Mesenchymal stem cell (in vitro differentiated cells and primary cell): ENCODE data around the gene COL11A1.
"Not testable (repeated sequence)": the region's sequence is repeated elsewhere in the genome, so short reads cannot be mapped to it uniquely, and the experiment has no call there.

ENCODE experiments used
- DNase-seq: peaks from one replicate; pipeline ENCODE4 v3.0.0-alpha.2; 2013
- H2AFZ ChIP-seq: one replicate; pipeline ENCODE4 v1.6.1; 2013; ENCODE audit warnings: low read depth, mild to moderate bottlenecking, control low read depth, inconsistent platforms, low read length, moderate library complexity
- H2AK5ac ChIP-seq: 2 replicates; pipeline ENCODE4 v1.6.1; 2013; ENCODE audit warnings: low read length, moderate library complexity, mild to moderate bottlenecking, inconsistent platforms; ENCODE audit not compliant: severe bottlenecking
- H2BK120ac ChIP-seq: one replicate; pipeline ENCODE4 v1.6.1; 2013; ENCODE audit warnings: low read depth, mild to moderate bottlenecking, inconsistent platforms, low read length, moderate library complexity
- H2BK12ac ChIP-seq, 2 experiments: one replicate each; pipeline ENCODE4 v1.6.1; 2013; ENCODE audit warnings: inconsistent platforms in 2 of 2, low read length in 2 of 2, mild to moderate bottlenecking in 2 of 2, moderate library complexity in 2 of 2, control low read depth in 1 of 2
- H2BK15ac ChIP-seq: one replicate; pipeline ENCODE4 v1.6.1; 2013; ENCODE audit warnings: mild to moderate bottlenecking, low read depth, inconsistent platforms; ENCODE audit not compliant: poor library complexity, severe bottlenecking
- H2BK5ac ChIP-seq: 2 replicates; pipeline ENCODE4 v1.6.1; 2013; ENCODE audit warnings: low read depth, mild to moderate bottlenecking, low read length, control low read depth, inconsistent platforms; ENCODE audit not compliant: poor library complexity, severe bottlenecking
- H3K14ac ChIP-seq, 2 experiments: one replicate each; pipeline ENCODE4 v1.6.1; 2013; ENCODE audit warnings: inconsistent platforms in 2 of 2, low read length in 2 of 2, control low read depth in 1 of 2, mild to moderate bottlenecking in 1 of 2, moderate library complexity in 1 of 2
- H3K18ac ChIP-seq, 2 experiments: one replicate each; pipeline ENCODE4 v1.6.1; 2013; ENCODE audit warnings: inconsistent platforms in 2 of 2, low read length in 2 of 2, control low read depth in 1 of 2, low read depth in 1 of 2, mild to moderate bottlenecking in 1 of 2
- H3K23ac ChIP-seq, 2 experiments: one replicate each; pipeline ENCODE4 v1.6.1; 2013; ENCODE audit warnings: inconsistent platforms in 2 of 2, low read length in 2 of 2, mild to moderate bottlenecking in 2 of 2, moderate library complexity in 2 of 2, control low read depth in 1 of 2
- H3K27ac ChIP-seq: 2 replicates; pipeline ENCODE4 v1.5.1; 2013; ENCODE audit warnings: mild to moderate bottlenecking, moderate library complexity, low read length, control low read depth, inconsistent platforms; ENCODE audit not compliant: poor library complexity, severe bottlenecking
- H3K27me3 ChIP-seq, 2 experiments: 2 replicates each; pipeline versions ENCODE4 v1.6.1 to v1.7.0; 2013; ENCODE audit warnings: low read length in 2 of 2, mild to moderate bottlenecking in 2 of 2, moderate library complexity in 2 of 2, control low read depth in 1 of 2, inconsistent platforms in 1 of 2; ENCODE audit not compliant: control insufficient read depth in 1 of 2, insufficient read depth in 1 of 2
- H3K36me3 ChIP-seq, 2 experiments: 2 replicates each; pipeline versions ENCODE4 v1.6.1 to v1.7.0; 2013; ENCODE audit warnings: low read length in 2 of 2, control low read depth in 1 of 2, inconsistent platforms in 1 of 2, low read depth in 1 of 2, mild to moderate bottlenecking in 1 of 2; ENCODE audit not compliant: insufficient read depth in 2 of 2, control insufficient read depth in 1 of 2
- H3K4ac ChIP-seq, 2 experiments: one replicate each; pipeline ENCODE4 v1.6.1; 2013; ENCODE audit warnings: inconsistent platforms in 2 of 2, low read length in 2 of 2, mild to moderate bottlenecking in 2 of 2, moderate library complexity in 2 of 2, control low read depth in 1 of 2, low read depth in 1 of 2
- H3K4me1 ChIP-seq: 2 replicates; pipeline ENCODE4 v1.6.1; 2013; ENCODE audit warnings: low read depth, low read length, control low read depth; ENCODE audit not compliant: control insufficient read depth, insufficient read depth
- H3K4me2 ChIP-seq: 2 replicates; pipeline ENCODE4 v1.6.1; 2013; ENCODE audit warnings: low read length, mild to moderate bottlenecking, inconsistent platforms; ENCODE audit not compliant: poor library complexity, severe bottlenecking
- H3K4me3 ChIP-seq, 2 experiments: 2 replicates each; pipeline versions ENCODE4 v1.5.1 to v1.7.0; 2013; ENCODE audit warnings: low read length in 2 of 2, mild to moderate bottlenecking in 2 of 2, control low read depth in 1 of 2, low read depth in 1 of 2; ENCODE audit not compliant: insufficient read depth in 1 of 2
- H3K79me1 ChIP-seq: replicated peaks from 2 replicates; pipeline ENCODE4 v1.6.1; 2013; ENCODE audit warnings: mild to moderate bottlenecking, control low read depth, low read length, inconsistent platforms; ENCODE audit not compliant: poor library complexity, severe bottlenecking
- H3K9ac ChIP-seq: 2 replicates; pipeline ENCODE4 v1.7.0; 2013; ENCODE audit warnings: mild to moderate bottlenecking, low read length, moderate library complexity
- H3K9me3 ChIP-seq: 2 replicates; pipeline ENCODE4 v1.7.0; 2013; ENCODE audit warnings: mild to moderate bottlenecking, low read length; ENCODE audit not compliant: control insufficient read depth
- H4K8ac ChIP-seq: one replicate; pipeline ENCODE4 v1.6.1; 2013; ENCODE audit warnings: inconsistent platforms, mild to moderate bottlenecking, low read length, moderate library complexity
- H4K91ac ChIP-seq: one replicate; pipeline ENCODE4 v1.6.1; 2013; ENCODE audit warnings: mild to moderate bottlenecking, low read length, inconsistent platforms
- WGBS: methylation state at CpG from one replicate; pipeline ENCODE4 v1.1.7; 2013; ENCODE audit warnings: mixed read lengths; 5-methylcytosine and 5-hydroxymethylcytosine counted together

Gene COL11A1

DNA sequence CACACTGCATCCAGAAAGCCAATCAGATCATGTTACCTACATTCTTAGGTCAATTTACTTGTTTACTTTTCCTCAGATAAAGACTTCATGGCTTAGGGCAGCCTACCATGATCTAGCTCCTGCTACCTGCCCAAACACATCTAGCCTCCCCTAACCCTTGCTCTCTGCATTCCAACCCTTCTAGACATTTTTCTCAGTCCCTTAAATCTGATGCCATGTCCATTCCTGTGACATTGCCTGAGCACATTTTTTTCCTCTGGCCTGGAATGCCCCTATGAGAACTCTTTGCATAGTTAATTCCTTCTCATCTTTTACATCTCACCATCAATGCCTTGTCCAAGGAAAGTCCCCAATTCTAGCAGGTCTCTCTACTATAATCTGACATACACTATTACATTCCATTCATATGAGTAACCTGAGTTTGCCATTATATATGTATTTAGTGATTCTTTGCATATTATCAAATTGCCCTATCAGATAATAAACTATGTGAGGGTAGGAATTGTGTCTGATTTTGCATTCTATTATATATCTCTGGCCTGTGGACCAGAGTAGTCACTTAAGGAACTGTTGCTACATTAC is 166.9 kb downstream of the COL11A1 start:
- no peak overlapping the region for H2BK15ac ChIP-seq
- no peak overlapping the region for H3K23ac ChIP-seq
- peaks cover 0 to 6% of the 10 kb centered on the region in 2 experiments for H3K36me3 ChIP-seq
- no peak overlapping the region for H4K8ac ChIP-seq
- no peak overlapping the region for H2BK12ac ChIP-seq
- no peak overlapping the region for H3K14ac ChIP-seq
- H3K4ac ChIP-seq, result no peak overlapping the region
- H3K79me1 ChIP-seq, result peaks cover 2% of the 10 kb centered on the region
- peak overlapping the region; percentile 10 for H3K27ac ChIP-seq
- no peak overlapping the region for H3K4me3 ChIP-seq
- no peak overlapping the region for H2BK5ac ChIP-seq
- no peak overlapping the region for H3K4me2 ChIP-seq
- no peak overlapping the region for H2AK5ac ChIP-seq
- DNase-seq, result no peak
- no peak overlapping the region for H2BK120ac ChIP-seq
- H4K91ac ChIP-seq, result no peak overlapping the region
- H3K9me3 ChIP-seq, result no peaks in the 10 kb centered on the region
- no peak overlapping the region for H3K9ac ChIP-seq
- no peaks in the 10 kb centered on the region for H3K4me1 ChIP-seq
- no peaks in the 10 kb centered on the region for H3K27me3 ChIP-seq
- H3K18ac ChIP-seq, result no peak overlapping the region
- H2AFZ ChIP-seq, result no peak overlapping the region

DNA sequence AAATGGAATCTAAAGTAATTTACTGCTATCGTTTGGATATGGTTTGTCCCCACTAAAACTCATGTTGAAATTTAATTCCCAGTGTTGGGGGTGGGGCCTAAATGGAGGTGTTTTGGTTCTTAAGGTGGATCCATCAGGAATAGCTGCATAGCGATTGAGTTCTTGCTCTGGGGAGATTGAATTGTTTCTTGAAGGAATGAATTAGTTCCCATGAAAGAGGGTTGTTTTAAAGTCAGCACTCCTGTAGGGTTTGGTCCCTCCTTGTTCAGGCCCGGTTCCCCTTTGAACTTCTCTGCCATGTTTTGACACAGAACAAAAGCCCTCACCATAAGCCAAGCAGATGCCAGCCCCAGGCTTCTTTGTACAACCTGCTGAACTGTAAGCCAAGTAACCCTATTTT is 170.9 kb downstream of the COL11A1 start:
- no peak overlapping the region for H2BK5ac ChIP-seq
- no peak overlapping the region for H2BK15ac ChIP-seq
- H3K79me1 ChIP-seq, result peaks cover 2% of the 10 kb centered on the region
- H4K8ac ChIP-seq, result no peak overlapping the region
- H3K4me1 ChIP-seq, result no peaks in the 10 kb centered on the region
- H3K27ac ChIP-seq, result no peak overlapping the region
- H3K36me3 ChIP-seq, result peaks cover 0 to 14% of the 10 kb centered on the region in 2 experiments
- no peak overlapping the region for H2AK5ac ChIP-seq
- no peaks in the 10 kb centered on the region for H3K9me3 ChIP-seq
- H3K4me2 ChIP-seq, result no peak overlapping the region
- no peak for DNase-seq
- no peaks in the 10 kb centered on the region for H3K27me3 ChIP-seq
- 83% methylated on average over 3 of the region's 3 CpGs for WGBS
- no peak overlapping the region for H3K9ac ChIP-seq
- no peak overlapping the region for H3K23ac ChIP-seq
- H3K4me3 ChIP-seq, result no peak overlapping the region
- no peak overlapping the region for H3K14ac ChIP-seq
- no peak overlapping the region for H2BK12ac ChIP-seq
- H4K91ac ChIP-seq, result no peak overlapping the region
- no peak overlapping the region for H2AFZ ChIP-seq
- H2BK120ac ChIP-seq, result no peak overlapping the region
- H3K18ac ChIP-seq, result no peak overlapping the region
- H3K4ac ChIP-seq, result no peak overlapping the region

DNA sequence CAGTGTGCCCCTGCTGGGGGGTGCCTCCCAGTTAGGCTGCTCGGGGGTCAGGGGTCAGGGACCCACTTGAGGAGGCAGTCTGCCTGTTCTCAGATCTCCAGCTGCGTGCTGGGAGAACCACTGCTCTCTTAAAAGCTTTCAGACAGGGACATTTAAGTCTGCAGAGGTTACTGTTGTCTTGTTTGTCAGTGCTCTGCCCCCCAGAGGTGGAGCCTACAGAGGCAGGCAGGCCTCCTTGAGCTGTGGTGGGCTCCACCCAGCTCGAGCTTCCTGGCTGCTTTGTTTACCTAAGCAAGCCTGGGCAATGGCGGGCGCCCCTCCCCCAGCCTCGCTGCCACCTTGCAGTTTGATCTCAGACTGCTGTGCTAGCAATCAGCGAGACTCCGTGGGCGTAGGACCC is 175.0 kb downstream of the COL11A1 start:
- H3K4ac ChIP-seq, H3K4me1 ChIP-seq, H3K4me2 ChIP-seq, H3K79me1 ChIP-seq, H3K14ac ChIP-seq, H3K9me3 ChIP-seq, H4K91ac ChIP-seq, H2BK5ac ChIP-seq, H3K36me3 ChIP-seq, H3K23ac ChIP-seq, H3K27me3 ChIP-seq, H2BK15ac ChIP-seq, H3K18ac ChIP-seq, DNase-seq, H2AK5ac ChIP-seq, H2AFZ ChIP-seq, H3K9ac ChIP-seq, H3K4me3 ChIP-seq, H4K8ac ChIP-seq, H2BK12ac ChIP-seq, H2BK120ac ChIP-seq, H3K27ac ChIP-seq: not testable (repeated sequence)
- 81% methylated on average over 6 of the region's 9 CpGs for WGBS

DNA sequence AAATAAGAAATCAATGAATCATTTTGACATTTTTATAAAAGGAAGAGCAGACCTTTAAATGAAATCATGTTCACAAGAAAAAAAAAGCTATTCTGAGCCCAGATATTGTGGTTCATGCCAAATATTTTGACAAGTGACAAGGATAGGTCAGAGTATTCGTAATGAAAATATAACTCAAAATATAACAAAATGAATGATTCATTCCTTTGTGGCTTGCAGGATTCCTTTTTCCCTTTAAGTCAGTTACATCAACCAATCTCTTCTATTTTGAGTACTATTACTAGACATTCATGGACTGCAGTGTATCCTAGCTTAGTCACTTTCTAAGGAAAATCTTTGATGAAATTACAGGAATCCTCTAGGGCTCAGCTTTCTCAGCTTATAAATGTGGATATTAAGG is 188.7 kb downstream of the COL11A1 start:
- Histone ChIP-seq H3K36me3 (peaks cover 0 to 3% of the 10 kb centered on the region in 2 experiments), H2BK15ac (no peak overlapping the region), H3K23ac (no peak overlapping the region), H2BK12ac (no peak overlapping the region), H3K27me3 (no peaks in the 10 kb centered on the region), H2BK120ac (no peak overlapping the region), H3K18ac (no peak overlapping the region), H3K27ac (no peak overlapping the region), H4K91ac (no peak overlapping the region), H3K4me3 (no peak overlapping the region), H3K4me1 (no peaks in the 10 kb centered on the region), H4K8ac (no peak overlapping the region), H2BK5ac (no peak overlapping the region), H3K9me3 (no peaks in the 10 kb centered on the region), H2AFZ (no peak overlapping the region), H3K9ac (no peak overlapping the region), H3K4me2 (no peak overlapping the region), H3K79me1 (no peaks in the 10 kb centered on the region), H3K4ac (no peak overlapping the region), H3K14ac (no peak overlapping the region), H2AK5ac (no peak overlapping the region)
- no CpG with 5 or more reads among the region's 1 CpG for WGBS
- DNase-seq, result no peak
